HS-5 (cell line): ENCODE data around the gene CCR2.
A peak's percentile ranks its signal among the peaks of the same experiment; 100 is the strongest.
"Not testable (repeated sequence)": the region's sequence is repeated elsewhere in the genome, so short reads cannot be mapped to it uniquely, and the experiment has no call there.

Experiments used
- DNase-seq: peaks from one replicate; pipeline ENCODE4 v3.0.0-alpha.2; 2012; ENCODE audit warnings: low read depth

CCR2 gene

DNA sequence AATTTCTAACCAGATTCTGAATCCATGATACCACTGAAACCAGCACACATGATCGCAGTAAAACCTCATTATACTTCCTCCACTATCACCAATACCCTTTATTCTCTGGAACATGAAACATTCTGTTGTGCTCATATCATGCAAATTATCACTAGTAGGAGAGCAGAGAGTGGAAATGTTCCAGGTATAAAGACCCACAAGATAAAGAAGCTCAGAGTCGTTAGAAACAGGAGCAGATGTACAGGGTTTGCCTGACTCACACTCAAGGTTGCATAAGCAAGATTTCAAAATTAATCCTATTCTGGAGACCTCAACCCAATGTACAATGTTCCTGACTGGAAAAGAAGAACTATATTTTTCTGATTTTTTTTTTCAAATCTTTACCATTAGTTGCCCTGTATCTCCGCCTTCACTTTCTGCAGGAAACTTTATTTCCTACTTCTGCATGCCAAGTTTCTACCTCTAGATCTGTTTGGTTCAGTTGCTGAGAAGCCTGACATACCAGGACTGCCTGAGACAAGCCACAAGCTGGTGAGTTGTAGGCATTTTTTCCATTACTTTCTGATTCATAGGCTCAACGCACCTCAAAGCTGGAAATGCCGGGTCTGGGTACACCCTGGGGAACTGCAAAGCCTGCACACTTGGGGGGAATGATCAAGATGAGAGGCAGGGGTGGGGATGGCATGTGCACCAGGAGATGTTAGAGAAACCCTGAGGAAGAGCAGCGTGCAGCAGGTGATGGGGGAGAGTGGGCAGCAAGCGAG is at the start of gene CCR2:
TSS of gene CCR2 (plus strand) at position 465 of the 764 bp plus-strand sequence. CDS start 3,417 bp downstream, outside the sequence.
- no peak for DNase-seq

DNA sequence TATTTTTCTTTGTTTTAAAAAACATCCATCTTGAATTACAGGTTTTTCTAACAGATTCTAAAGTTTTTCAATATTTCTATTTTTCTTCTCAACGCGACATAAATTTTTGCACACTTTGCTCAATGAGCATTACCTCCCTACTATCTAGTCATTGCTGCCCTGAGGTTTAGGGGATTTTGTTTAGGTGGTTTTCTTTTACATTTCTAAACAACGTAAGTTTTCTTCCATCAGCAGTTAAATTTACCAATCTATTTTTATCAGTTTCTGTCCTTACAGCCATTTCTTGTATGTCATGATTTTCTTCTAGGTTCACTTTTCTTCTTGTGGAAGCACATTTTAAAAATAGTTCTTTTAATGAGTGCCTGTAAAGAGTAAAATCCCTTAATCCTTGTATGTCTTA is 49.2 kb upstream of the CCR2 start:
- no peak for DNase-seq

GRCh38 chr3:46312991-46313390 is 40.9 kb upstream of the CCR2 start:
- no peak for DNase-seq

DNA sequence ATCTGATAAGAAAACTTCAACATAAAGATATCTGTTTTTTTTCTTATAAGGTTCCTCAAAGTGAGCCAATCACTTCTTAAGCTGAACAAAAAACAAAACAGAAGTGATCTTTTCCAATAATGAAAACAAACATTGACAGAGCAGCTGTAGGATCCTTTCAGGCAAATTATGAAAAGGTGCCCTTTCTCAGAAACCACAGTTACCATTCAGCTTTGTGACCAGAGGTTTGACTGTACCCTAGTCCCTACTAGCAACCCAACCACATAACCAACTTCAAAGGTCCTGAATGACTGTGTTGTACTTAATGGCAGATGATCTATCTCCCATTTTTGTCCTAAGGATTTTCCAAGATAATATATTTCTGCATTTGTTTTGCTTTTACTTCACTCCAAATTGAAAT is 39.4 kb upstream of the CCR2 start:
- DNase-seq = no peak

- DNase-seq = no peak
Observed at GRCh38 chr3:46316206-46316605, 37.7 kb upstream of the CCR2 start.

- DNase-seq = no peak
Observed at GRCh38 chr3:46318207-46318927, 35.5 kb upstream of the CCR2 start.

DNA sequence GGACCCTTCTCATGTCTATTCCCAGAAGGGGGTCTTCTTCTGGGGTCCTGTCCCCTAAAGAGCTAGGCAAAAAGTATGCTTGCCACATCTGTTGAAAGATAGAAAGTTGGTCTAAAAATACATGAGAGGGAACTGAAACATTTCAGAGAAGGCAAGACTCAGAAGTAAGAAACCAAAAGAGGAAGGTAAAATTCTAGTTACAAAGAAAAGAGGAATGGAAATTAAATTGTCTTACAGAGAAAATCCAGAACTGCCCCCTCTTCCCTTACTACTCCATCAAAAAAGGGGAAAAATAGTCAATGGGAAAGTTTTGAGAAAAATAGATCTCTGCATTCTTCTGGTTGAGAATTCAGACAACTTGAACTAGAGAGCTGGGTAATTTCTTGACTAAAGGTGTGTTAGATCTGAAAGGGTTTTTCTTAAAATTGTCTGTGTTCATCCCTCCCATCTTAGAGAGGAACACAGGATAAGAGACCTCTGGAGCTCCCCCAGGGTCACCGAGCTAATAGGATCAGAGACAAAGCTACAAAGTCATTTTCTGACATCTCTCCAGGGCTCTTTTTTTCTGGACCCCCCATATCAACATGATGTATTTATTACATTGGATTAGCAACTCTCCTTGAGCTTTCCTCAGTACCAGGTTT is 32.3 kb upstream of the CCR2 start:
- DNase-seq = no peak

GRCh38 chr3:46324036-46324435 is 29.9 kb upstream of the CCR2 start:
- DNase-seq = no peak

- no peak for DNase-seq
Observed at GRCh38 chr3:46325645-46326300, 28.1 kb upstream of the CCR2 start.

DNA sequence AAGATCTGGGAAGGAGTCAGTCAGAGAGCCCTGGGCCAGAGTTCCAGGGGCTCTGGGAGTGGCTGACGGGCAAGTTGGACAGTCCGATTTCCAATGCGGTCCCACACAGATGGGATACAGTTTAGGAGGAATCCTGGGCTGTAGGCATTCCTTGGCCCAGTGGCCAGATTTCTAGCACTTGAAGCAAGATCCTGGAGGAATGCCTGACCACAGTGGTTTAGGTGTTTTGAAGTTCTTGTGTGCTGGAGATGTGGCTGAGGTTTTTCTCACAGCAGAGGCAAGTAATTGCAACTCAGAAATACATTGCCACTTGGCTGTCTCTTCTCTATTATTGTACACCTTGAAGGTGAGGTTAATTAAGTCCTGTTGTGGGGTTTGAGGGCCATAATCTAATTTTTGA is 23.2 kb upstream of the CCR2 start:
- not testable (repeated sequence) for DNase-seq

- DNase-seq = peak; percentile 40
Observed at GRCh38 chr3:46334741-46335478, 19.0 kb upstream of the CCR2 start.

GRCh38 chr3:46335541-46335940 is 18.4 kb upstream of the CCR2 start:
- DNase-seq = no peak

- DNase-seq = no peak
Observed at GRCh38 chr3:46337911-46338310, 16.0 kb upstream of the CCR2 start.

DNA sequence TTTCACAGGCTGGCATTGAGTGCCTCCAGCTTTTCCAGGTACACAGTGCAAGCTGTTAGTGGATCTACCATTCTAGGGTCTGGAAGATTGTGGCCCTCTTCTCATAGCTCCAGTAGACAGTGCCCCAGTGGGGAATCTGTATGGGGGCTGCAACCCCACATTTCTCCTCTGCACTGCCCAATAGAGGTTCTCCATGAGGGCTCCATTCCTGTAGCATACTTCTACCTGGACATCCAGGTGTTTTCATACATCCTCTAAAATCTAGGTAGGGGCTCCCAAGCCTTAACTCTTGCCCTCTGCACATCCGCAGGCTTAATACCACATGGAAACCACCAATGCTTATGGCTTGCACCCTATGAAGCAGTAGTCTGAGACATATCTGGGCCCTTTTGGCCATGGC is 15.1 kb upstream of the CCR2 start:
- DNase-seq = no peak

DNA sequence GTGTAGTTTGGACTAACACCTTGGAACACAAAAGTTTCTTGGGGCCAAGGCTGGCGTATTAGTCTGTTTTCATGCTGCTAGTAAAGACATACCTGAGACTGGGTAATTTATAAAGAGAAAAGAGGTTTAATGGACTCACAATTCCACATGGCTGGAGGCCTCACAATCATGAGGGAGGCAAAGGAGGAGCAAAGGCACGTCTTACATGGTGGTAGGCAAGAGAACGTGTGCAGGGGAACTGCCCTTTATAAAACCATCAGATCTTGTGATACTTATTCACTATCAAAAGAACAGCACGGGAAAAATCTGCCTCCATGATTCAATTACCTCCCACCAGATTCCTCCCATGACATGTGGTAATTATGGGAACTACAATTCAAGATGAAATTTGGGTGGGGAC is 9.4 kb upstream of the CCR2 start:
- DNase-seq = no peak

GRCh38 chr3:46348823-46349482 is 5.0 kb upstream of the CCR2 start:
- no peak for DNase-seq

DNA sequence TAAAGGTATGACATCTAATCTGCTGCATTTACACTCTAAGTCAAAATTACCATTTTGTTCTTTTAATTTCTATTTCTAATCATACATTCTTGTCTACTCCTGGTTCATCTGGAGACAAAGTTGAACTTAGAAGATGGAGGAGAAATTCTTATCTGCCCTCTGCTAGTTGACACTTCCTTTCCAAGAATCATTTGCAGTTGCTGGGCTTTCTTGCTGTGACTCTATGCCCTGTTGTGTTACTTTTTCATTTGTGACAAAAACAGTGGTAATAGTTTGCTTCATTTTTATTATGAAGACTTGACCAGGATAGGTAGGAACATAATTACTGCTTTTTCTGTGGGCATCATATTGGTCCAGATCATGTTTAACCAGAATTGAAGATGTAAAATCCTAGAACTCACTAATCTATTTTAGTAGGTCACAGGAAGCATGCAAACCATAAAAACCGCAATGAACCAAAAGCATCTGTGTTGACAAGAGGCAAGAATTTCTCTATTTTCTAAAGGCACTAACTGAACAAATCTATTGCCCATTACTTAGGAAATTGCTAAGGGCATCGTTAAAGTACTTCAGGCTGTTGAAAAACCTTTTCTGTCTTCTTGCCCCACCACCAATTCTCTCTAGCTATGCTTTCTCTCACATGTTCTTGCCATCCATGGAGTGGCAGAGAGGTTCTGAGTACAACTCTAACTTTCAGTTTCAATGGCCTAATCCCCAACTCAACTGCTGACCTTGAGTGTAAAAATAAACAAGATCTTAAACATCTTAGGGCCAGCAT is 4.2 kb upstream of the CCR2 start:
- DNase-seq = no peak

DNA sequence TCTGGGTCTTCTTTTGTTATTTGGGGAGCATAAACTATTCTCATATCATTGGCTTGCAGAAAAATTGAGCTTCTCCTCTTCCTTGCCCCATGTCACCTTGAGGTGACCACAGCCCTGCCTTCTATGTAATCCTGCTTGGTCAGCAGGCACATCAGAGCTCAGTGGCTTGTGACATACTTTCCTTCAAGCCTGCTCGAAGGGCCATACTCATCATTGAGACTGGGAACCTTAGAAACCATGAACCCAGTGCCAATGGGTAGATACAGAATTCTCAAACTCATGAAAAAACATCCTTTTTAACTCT is 3.7 kb upstream of the CCR2 start:
- no peak for DNase-seq

GRCh38 chr3:46351646-46352045 is 2.3 kb upstream of the CCR2 start:
- DNase-seq = no peak

DNA sequence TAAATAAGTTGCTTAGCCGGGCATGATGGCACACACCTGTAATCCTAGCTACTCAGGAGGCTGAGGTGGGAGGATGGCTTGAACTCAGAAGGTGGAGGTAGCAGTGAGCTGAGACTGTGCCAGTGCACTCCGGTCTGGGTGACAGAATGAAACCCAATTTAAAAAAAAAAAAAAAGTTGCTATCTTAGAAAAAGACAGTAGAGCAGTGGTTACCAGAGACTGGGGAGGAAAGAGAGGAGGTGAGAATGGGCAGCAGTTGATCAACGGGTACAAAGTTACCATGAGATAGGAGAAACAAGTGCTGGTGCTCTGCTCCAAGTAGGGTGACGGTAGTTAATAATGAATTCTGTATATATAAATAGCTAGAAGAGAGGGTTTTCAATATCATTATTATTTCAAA is 821 bp upstream of the CCR2 start:
- no peak for DNase-seq

DNA sequence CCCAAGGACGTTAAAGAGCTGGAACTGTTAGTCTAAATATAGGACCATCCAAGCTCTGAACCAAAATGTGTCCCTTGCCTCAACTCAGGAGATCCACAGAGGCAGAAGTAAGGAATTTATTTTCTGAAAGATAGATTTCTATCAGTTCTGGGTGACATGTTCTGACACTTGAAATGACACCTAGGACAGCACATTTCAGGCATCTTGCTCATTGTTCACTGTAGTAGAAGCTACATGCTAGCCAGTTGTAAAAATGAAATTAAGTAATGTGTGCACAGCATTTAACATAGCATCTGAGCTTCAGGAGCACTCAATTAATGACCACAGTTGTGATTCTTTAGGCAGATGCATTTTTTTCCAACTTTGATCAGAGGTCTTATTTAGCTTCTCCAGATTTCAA is 567 bp downstream of the CCR2 start:
- no peak for DNase-seq
